Thoracic aorta (tissue), 2 donors: ENCODE data around the gene FAM193A. TPM values are rescaled to one million over a fixed set of nuclear protein-coding genes. Genes with fewer than 3 reads are reported as not detected.
"Not testable (repeated sequence)": the region's sequence is repeated elsewhere in the genome, so short reads cannot be mapped to it uniquely, and the experiment has no call there.

Experiments
- ATAC-seq: fragments of 150-250 bp; one replicate; pipeline ENCODE4 v1.8.0; 2017; ENCODE audit warnings: low read depth; ENCODE audit not compliant: insufficient number of reproducible peaks, low FRiP score
- DNase-seq: peaks from one replicate; pipeline ENCODE4 v3.0.0-alpha.2; 2020; ENCODE audit warnings: low spot score
- H3K27ac ChIP-seq, 2 donors: fragments of 200-600 bp; sonication (generic); 1 replicate in 1 of 2; 2 replicates in 1 of 2; pipeline ENCODE4 v1.5.1; 2016; ENCODE audit warnings: mild to moderate bottlenecking in 2 of 2, moderate library complexity in 2 of 2
- H3K27me3 ChIP-seq: fragments of 200-600 bp; sonication (generic); replicated peaks from 2 replicates; pipeline ENCODE4 v1.6.0; 2016; ENCODE audit warnings: mild to moderate bottlenecking; ENCODE audit not compliant: insufficient read depth
- H3K36me3 ChIP-seq: fragments of 200-600 bp; sonication (generic); one replicate; pipeline ENCODE4 v1.5.1; 2016
- H3K4me1 ChIP-seq, 2 donors: fragments of 200-600 bp; sonication (generic); 1 replicate in 1 of 2; 2 replicates in 1 of 2; pipeline versions ENCODE4 v1.5.1 to v1.6.0; 2016; ENCODE audit warnings: low read depth in 2 of 2, mild to moderate bottlenecking in 1 of 2; ENCODE audit not compliant: control insufficient read depth in 1 of 2
- H3K4me3 ChIP-seq: fragments of 200-600 bp; sonication (generic); 2 replicates; pipeline ENCODE4 v1.5.1; 2016; ENCODE audit warnings: mild to moderate bottlenecking
- H3K9me3 ChIP-seq: fragments of 200-600 bp; sonication (generic); 2 replicates; pipeline ENCODE4 v1.5.1; 2016
- total RNA-seq, 2 donors: library from RNA; depleted of rRNA; stranded (reverse); fragments of >200 nt; gene quantifications; one replicate each; pipeline versions ENCODE4 v1.1.0 to v1.2.3, GENCODE V29; 2016
- TF ChIP-seq, protein P1 (sequence below): fragments of 200-600 bp; sonication (generic); IDR thresholded peaks from one replicate; pipeline ENCODE4 v1.5.1; 2019; ENCODE audit warnings: antibody characterized with exemption

The FAM193A gene
- total RNA-seq, 2 donors from 2014 or later, result 22.3 to 42.9 TPM

DNA sequence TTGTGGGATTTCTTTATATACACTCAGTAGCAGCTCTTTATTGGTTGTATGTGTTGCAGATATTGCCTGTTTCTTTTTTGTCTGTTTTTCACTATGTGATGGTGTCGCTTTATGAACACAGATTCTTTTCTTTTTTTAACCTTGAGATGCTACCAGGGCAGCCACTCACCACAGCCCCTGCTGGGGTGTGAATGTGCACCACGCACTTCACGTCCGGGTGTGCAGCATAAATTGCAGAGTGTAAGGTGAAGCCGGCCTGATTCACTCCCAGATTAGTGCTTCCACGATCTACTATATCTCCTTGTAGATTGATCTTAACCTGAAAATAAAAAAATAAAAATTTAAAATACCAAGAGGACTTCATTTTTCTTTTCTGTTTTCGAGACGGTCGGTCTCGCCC is 71.4 kb downstream of the FAM193A start:
- Histone ChIP-seq H3K36me3 (no peaks in the 10 kb centered on the region), H3K27me3 (no peaks in the 10 kb centered on the region), H3K27ac (no peak overlapping the region), H3K4me3 (no peak overlapping the region), H3K9me3 (no peaks in the 10 kb centered on the region), H3K4me1 (peaks cover 0 to 20% of the 10 kb centered on the region in 2 donors)
- ATAC-seq, result no peak
- no peak for DNase-seq
- TF ChIP-seq, protein P1, sequence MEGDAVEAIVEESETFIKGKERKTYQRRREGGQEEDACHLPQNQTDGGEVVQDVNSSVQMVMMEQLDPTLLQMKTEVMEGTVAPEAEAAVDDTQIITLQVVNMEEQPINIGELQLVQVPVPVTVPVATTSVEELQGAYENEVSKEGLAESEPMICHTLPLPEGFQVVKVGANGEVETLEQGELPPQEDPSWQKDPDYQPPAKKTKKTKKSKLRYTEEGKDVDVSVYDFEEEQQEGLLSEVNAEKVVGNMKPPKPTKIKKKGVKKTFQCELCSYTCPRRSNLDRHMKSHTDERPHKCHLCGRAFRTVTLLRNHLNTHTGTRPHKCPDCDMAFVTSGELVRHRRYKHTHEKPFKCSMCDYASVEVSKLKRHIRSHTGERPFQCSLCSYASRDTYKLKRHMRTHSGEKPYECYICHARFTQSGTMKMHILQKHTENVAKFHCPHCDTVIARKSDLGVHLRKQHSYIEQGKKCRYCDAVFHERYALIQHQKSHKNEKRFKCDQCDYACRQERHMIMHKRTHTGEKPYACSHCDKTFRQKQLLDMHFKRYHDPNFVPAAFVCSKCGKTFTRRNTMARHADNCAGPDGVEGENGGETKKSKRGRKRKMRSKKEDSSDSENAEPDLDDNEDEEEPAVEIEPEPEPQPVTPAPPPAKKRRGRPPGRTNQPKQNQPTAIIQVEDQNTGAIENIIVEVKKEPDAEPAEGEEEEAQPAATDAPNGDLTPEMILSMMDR, result no peak

DNA sequence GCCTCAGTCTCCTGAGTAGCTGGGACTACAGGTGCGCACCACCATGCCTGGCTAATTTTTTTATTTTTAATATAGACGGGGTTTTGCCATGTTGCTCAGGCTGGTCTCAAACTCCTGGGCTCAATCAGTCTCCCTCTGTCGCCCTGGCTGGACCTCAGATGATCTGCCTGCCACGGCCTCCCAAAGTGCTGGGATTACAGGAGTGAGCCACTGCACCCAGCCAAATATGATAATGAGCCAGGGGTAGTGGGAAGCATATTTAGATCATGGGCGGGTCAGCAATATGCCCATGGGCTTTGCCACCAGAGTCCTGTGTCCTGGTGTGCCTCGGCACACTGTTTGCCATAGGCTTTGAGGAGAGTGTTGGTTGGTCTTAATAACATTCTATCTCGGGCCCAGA is 71.8 kb downstream of the FAM193A start:
- no peaks in the 10 kb centered on the region for H3K9me3 ChIP-seq
- no peaks in the 10 kb centered on the region for H3K27me3 ChIP-seq
- H3K4me3 ChIP-seq, result no peak overlapping the region
- H3K4me1 ChIP-seq, result peaks cover 0 to 20% of the 10 kb centered on the region in 2 donors
- no peak overlapping the region for H3K27ac ChIP-seq
- no peaks in the 10 kb centered on the region for H3K36me3 ChIP-seq
- TF ChIP-seq, protein P1, result no peak
- DNase-seq, result no peak
- ATAC-seq, result no peak

DNA sequence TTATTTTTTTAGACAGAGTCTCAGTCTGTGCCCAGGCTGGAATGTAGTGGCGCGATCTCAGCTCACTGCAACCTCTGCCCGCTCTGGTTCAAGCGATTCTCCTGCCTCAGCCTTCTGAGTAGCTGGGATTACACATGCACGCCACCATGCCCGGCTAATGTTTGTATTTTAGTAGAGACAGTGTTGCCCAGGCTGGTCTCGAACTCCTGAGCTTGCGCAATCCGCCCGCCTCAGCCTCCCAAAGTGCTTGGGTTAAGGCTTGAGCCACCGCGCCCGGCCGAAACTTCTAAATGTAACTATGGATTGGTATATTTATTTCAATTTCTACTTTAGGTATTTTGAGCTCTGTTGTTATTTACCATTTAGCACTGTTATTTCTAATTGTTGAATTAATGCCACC is 79.4 kb downstream of the FAM193A start:
- TF ChIP-seq, protein P1, result no peak

DNA sequence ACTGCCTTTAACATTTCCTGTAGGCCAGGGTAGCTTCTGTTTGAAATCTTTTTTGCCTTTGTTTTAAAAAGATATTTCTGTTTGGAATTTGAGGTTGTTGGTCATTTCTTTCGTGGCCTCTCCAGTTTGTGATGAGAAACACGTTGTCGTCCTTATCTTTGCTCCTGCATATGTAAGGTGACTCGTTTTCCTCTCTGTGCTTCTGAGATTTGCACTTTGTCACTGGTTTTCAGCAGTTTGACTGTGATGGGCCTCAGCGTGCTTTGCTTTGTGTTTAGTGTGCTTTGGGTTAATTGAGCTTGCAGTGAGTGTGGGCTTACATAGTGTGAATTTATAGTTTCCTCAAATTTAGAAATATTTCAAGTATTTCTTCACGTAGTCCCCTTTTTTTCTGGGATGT is 81.5 kb downstream of the FAM193A start:
- H3K4me3 ChIP-seq, result no peak overlapping the region
- TF ChIP-seq, protein P1, result no peak
- DNase-seq (no peak), ATAC-seq (no peak)
- no peaks in the 10 kb centered on the region for H3K36me3 ChIP-seq
- no peaks in the 10 kb centered on the region for H3K9me3 ChIP-seq
- no peak overlapping the region for H3K27ac ChIP-seq
- peaks cover 9% of the 10 kb centered on the region in 2 donors for H3K4me1 ChIP-seq
- no peaks in the 10 kb centered on the region for H3K27me3 ChIP-seq

More for the DNA sequence above, 79.4 kb downstream of the FAM193A start:
- Histone ChIP-seq H3K4me1 (peaks cover 9% of the 10 kb centered on the region in 2 donors), H3K36me3 (no peaks in the 10 kb centered on the region), H3K27ac (no peak overlapping the region), H3K9me3 (no peaks in the 10 kb centered on the region), H3K27me3 (no peaks in the 10 kb centered on the region), H3K4me3 (no peak overlapping the region)
- DNase-seq, result no peak
- ATAC-seq, result no peak

DNA sequence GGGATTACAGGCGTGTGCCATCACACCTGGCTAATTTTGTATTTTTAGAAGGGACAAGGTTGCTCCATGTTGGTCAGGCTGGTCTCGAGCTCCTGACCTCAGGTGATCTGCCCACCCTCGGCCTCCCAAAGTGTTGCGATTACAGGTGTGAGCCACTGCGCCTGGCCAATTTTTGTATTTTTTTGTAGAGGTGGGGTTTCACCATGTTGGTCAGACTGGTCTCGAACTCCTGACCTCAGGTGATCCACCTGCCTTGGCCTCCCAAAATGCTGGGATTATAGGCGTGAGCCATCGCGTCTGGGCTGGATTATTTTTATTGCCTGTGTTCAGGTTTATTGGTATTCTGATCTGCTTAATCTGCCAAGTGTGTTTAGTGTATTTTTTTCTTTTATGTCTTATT is 82.3 kb downstream of the FAM193A start:
- not testable (repeated sequence) for H3K27me3 ChIP-seq, H3K4me3 ChIP-seq, H3K9me3 ChIP-seq, ATAC-seq, H3K36me3 ChIP-seq, H3K27ac ChIP-seq, DNase-seq
- peaks cover 9 to 14% of the 10 kb centered on the region in 2 donors for H3K4me1 ChIP-seq

DNA sequence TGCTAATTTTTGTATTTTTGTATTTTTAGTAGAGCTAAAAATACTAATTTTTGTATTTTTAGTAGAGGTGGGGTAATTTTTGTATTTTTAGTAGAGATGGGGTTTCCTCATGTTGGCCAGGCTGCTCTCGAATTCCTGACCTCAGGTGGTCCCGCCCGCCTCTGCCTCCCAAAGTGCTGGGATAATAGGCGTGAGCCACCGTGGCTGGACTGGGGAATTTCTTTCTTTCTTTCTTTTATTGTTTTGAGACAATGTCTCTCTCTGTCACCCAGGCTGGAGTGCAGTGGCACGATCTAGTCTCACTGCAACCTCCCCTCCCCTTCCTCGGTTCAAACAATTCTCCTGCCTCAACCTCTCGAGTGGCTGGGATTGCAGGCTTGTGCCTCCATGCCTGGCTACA is 83.0 kb downstream of the FAM193A start:
- DNase-seq (no peak), ATAC-seq (no peak)
- H3K4me1 ChIP-seq, result peaks cover 9 to 15% of the 10 kb centered on the region in 2 donors
- no peaks in the 10 kb centered on the region for H3K9me3 ChIP-seq
- H3K4me3 ChIP-seq, result no peak overlapping the region
- TF ChIP-seq, protein P1, result no peak
- H3K36me3 ChIP-seq, result no peaks in the 10 kb centered on the region
- H3K27ac ChIP-seq, result no peak overlapping the region
- no peaks in the 10 kb centered on the region for H3K27me3 ChIP-seq
